Measurements from ENCODE around the gene PVALB.

PVALB gene

DNA sequence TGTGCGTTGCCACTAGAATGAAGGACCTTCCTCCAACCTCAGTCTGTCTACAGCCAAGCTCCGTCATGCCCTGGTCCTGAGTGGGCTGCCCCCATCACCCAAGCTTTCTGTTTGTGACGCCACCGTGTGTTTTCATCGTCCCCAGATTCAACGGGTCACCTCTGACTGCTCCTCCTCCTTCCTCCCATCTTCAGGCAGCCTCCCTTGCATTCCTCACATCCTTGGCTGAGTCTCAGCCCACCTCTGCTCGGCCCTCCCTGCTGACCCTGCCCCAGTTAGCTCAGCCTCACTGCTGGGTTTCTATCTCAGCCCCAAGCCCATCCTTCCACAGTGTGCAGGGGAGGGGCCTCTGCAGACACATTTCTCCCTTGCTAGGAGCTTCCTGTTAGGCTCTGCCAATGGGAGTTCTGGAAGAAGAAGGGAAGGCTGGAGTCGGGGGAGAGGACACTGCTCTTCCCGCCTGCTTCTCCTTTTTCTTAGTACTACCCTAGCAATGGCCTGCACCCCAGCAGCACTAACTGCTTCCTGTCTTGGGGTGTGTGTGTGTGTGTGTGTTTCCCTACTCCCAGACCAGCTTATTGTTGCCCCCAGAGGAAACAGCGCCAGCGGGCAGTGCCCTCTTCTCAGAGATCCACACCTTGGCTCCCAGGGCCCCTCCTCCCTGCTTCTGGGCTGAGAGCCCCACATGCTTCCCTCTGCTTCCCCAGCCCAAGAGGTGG, 46.2 kb downstream of the PVALB start:
- no peak overlapping the region for H3K4me3 ChIP-seq (replicated peaks; ENCODE audit: low read depth, low read length)
- peak; percentile 13 for DNase-seq (ENCODE audit: low read depth)
- TF ChIP-seq, protein P1, sequence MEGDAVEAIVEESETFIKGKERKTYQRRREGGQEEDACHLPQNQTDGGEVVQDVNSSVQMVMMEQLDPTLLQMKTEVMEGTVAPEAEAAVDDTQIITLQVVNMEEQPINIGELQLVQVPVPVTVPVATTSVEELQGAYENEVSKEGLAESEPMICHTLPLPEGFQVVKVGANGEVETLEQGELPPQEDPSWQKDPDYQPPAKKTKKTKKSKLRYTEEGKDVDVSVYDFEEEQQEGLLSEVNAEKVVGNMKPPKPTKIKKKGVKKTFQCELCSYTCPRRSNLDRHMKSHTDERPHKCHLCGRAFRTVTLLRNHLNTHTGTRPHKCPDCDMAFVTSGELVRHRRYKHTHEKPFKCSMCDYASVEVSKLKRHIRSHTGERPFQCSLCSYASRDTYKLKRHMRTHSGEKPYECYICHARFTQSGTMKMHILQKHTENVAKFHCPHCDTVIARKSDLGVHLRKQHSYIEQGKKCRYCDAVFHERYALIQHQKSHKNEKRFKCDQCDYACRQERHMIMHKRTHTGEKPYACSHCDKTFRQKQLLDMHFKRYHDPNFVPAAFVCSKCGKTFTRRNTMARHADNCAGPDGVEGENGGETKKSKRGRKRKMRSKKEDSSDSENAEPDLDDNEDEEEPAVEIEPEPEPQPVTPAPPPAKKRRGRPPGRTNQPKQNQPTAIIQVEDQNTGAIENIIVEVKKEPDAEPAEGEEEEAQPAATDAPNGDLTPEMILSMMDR (IDR thresholded peaks at IDR 0.05; ENCODE audit: low read length, missing control alignments), result no peak

DNA sequence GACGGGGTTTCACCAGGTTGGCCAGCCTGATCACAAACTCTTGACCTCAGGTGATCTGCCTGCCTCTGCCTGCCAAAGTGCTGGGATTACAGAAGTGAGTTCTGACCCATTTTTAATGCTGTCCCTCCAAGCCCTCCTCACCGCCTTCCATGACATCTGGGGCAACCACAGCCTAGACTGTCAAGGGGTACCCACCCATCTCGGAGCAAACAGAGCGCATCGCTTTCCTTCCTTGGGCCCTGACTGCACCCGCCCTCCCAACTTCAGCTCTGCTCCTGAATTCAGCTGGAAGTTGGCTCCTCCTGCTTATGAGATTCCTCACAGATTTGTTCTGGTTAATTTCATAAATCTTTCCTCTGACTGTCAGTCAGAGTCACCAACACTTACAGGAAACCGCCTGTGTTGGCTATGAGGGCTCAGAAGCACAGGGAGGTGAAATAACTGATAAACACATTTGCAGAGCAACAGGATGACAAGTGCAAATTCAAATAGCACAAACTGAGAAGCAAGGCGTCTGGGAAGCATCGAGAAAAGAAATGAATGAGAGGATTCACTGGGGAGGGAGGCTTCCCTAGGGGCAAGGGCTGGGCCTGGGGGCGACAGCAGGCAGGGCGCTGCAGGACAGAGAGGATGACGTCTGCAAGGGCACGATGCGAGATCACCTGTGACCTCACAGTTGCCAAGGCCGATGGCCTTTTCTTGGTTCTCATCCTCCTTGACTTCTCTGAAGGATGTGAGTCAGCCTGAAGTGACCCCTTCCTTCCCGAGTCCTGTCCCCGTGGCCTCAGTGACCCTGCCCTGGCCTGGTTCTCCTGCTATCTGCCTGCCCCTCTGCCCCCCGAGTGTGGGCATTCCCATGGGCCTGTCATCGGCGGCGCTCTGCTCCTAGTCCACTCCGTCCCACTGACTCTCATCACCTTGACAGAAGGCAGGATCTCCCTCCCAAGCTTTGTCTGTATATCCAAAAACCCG, 47.0 kb downstream of the PVALB start:
- H3K4me3 ChIP-seq (replicated peaks; ENCODE audit: low read depth, low read length), result no peak overlapping the region
- DNase-seq (ENCODE audit: low read depth), result no peak
- TF ChIP-seq, protein P1 (IDR thresholded peaks at IDR 0.05; ENCODE audit: low read length, missing control alignments), result no peak

DNA sequence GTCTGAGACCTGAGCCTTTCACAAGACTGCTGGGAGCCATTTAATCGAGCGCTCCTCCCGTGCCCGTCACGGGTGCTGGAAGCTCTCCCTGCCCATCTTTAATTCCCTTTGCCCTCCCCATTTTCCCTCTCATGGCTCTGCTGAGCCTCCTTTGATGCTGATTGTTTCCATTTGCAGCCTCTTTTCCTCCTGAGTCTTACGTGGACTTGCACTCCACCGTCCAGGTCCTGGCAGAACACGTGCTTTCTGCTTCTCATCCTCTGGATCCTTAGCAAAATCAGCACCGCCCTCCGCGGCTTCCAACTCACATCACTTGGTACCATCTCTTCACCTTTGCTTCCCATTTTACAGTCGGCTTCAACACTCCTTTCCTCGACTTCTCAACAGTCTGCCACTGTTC, 48.2 kb downstream of the PVALB start:
- H3K4me3 ChIP-seq (replicated peaks; ENCODE audit: low read depth, low read length), result no peak overlapping the region
- TF ChIP-seq, protein P1 (IDR thresholded peaks at IDR 0.05; ENCODE audit: low read length, missing control alignments), result no peak
- DNase-seq (ENCODE audit: low read depth), result no peak

DNA sequence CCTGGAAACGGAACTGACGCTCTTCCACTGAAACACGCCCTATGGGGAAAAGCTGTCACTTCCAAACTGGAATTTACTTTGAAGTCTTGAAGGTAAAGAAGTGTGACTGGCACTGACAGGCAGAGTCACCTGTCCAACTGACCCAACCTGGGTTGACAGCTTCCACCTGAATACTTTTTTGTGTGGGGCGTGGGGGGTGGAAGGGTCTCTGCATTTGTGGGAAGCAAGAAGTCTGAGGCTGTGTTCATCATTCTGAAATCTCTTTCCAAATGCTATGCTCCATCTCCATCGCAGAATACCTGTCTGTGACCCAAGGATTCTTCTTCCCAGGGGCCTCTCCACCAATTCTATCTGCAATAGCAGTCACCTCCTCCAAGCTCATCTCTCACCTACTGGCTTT, 48.7 kb downstream of the PVALB start:
- no peak overlapping the region for H3K4me3 ChIP-seq (replicated peaks; ENCODE audit: low read depth, low read length)
- TF ChIP-seq, protein P1 (IDR thresholded peaks at IDR 0.05; ENCODE audit: low read length, missing control alignments), result no peak
- no peak for DNase-seq (ENCODE audit: low read depth)

DNA sequence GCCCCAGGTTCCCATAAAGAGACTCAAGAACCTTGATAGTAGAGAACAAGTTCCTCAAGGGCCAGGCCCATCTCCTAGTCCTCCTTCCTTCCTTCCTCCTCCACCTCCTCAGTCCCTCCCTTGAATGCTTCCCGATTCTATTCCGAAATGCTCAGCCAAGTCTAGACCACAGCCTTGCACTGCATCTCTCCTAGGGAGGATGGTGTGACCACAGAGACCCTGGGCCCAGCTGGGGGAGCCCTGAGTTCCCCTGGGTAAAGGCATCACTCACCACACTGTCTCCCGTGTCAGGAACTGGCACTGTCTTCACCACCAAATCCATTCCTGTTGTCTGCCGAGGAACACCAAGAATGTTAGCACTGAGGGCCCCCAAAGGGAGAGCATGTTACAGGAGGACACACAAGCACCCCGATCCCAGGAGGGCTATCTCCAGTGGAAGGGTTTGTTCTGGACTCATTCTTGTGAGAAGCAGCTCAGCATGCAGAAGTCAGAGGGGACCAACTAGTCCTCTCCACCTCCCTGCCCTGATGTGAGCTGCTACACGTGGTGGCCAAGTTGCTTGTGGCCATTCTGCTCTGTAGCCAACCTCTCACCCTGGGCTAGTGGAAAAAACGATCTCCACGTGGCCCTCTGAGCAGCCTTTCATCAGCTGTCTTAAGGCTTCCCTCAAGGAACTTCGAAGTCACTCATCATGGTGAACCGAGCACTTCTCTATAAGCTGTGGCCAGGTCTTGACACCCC, 49.6 kb downstream of the PVALB start:
- TF ChIP-seq, protein P1 (IDR thresholded peaks at IDR 0.05; ENCODE audit: low read length, missing control alignments), result no peak

DNA sequence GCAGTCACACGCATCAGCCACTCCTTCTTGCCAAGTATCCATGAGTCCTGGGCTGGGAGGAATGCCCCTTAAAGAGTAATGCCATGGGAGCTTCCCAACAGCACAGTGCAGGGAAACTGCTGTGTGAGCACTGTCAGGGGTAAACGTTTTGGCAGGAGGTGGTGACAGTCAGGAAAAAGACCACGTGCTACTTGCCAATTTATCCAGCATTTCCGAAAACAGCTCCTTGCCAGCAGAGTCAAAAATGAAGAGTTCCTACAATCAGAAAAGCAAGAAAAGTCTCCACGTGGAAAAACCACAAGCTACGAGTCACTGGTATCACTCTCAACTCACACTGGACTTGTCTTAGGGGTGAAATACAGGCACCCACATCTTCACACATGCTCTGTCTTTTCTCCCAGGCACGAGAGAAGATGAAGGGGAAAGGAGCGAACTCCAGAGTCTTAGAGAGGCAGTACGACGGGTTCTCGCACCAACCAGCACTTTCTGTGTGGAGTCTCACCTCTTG, 50.8 kb downstream of the PVALB start:
- DNase-seq (ENCODE audit: low read depth), result no peak
- H3K4me3 ChIP-seq (replicated peaks; ENCODE audit: low read depth, low read length), result no peak overlapping the region
- TF ChIP-seq, protein P1 (IDR thresholded peaks at IDR 0.05; ENCODE audit: low read length, missing control alignments), result no peak

More for the DNA sequence above, 49.6 kb downstream of the PVALB start:
- no peak overlapping the region for H3K4me3 ChIP-seq (replicated peaks; ENCODE audit: low read depth, low read length)
- no peak for DNase-seq (ENCODE audit: low read depth)
